Measurements from ENCODE around the gene TEX22. TPM values are rescaled to one million over a fixed set of nuclear protein-coding genes. Genes with fewer than 3 reads are reported as not detected.

The TEX22 gene
- total RNA-seq, 1 experiment from 2014 or later, result 0.29 TPM

- no peak overlapping the region for H3K4me3 ChIP-seq (ENCODE audit: low read length)
- H3K9ac ChIP-seq (ENCODE audit: low read length), result no peak overlapping the region
- H3K27me3 ChIP-seq (ENCODE audit: low read length), result no peaks in the 10 kb centered on the region
- no peak for ATAC-seq
- POLR2A ChIA-PET (ENCODE audit: unreplicated experiment), result no interaction called here
- CTCF ChIA-PET, result no interaction called here
- no peak overlapping the region for H2AFZ ChIP-seq (ENCODE audit: low read length)
- no peaks in the 10 kb centered on the region for H3K9me2 ChIP-seq (replicated peaks; ENCODE audit: low read length)
- intact Hi-C loops (cut with micrococcal nuclease), result no loop called here
- H4K20me1 ChIP-seq (ENCODE audit: low read length), result no peaks in the 10 kb centered on the region
- H3F3A ChIP-seq (ENCODE audit: low read length, unreplicated experiment), result no peaks in the 10 kb centered on the region
- H3K4me2 ChIP-seq (ENCODE audit: low read length), result no peak overlapping the region
- no peak overlapping the region for H3K27ac ChIP-seq (ENCODE audit: low read length)
- H3K4me1 ChIP-seq (ENCODE audit: insufficient read depth, low read length), result no peaks in the 10 kb centered on the region
- TF ChIP-seq EZH2phosphoT487 (IDR thresholded peaks at IDR 0.05; ENCODE audit: borderline replicate concordance, low read length) (no peak), EZH2 (IDR thresholded peaks at IDR 0.05; ENCODE audit: low read length, unreplicated experiment) (no peak)
- TF ChIP-seq, protein P1, sequence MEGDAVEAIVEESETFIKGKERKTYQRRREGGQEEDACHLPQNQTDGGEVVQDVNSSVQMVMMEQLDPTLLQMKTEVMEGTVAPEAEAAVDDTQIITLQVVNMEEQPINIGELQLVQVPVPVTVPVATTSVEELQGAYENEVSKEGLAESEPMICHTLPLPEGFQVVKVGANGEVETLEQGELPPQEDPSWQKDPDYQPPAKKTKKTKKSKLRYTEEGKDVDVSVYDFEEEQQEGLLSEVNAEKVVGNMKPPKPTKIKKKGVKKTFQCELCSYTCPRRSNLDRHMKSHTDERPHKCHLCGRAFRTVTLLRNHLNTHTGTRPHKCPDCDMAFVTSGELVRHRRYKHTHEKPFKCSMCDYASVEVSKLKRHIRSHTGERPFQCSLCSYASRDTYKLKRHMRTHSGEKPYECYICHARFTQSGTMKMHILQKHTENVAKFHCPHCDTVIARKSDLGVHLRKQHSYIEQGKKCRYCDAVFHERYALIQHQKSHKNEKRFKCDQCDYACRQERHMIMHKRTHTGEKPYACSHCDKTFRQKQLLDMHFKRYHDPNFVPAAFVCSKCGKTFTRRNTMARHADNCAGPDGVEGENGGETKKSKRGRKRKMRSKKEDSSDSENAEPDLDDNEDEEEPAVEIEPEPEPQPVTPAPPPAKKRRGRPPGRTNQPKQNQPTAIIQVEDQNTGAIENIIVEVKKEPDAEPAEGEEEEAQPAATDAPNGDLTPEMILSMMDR (conservative IDR thresholded peaks at IDR 0.05; ENCODE audit: low read depth, low read length), result no peak
- no TSS peak for BruUV-seq (replicated peaks)
- DNase-seq, result no peak
- no peaks in the 10 kb centered on the region for H3K36me3 ChIP-seq (ENCODE audit: low read depth, low read length)
- no peaks in the 10 kb centered on the region for H3K79me2 ChIP-seq (ENCODE audit: low read length)
- H3K9me3 ChIP-seq (ENCODE audit: low read length), result no peaks in the 10 kb centered on the region
Observed at GRCh38 chr14:105379946-105380345, 18.4 kb upstream of the TEX22 start.

- Histone ChIP-seq H3K79me2 (ENCODE audit: low read length) (no peaks in the 10 kb centered on the region), H2AFZ (ENCODE audit: low read length) (no peak overlapping the region), H3K9ac (ENCODE audit: low read length) (no peak overlapping the region), H3K4me2 (ENCODE audit: low read length) (no peak overlapping the region), H3K27me3 (ENCODE audit: low read length) (no peaks in the 10 kb centered on the region), H3K27ac (ENCODE audit: low read length) (no peak overlapping the region), H4K20me1 (ENCODE audit: low read length) (no peaks in the 10 kb centered on the region), H3K9me2 (replicated peaks; ENCODE audit: low read length) (no peaks in the 10 kb centered on the region), H3F3A (ENCODE audit: low read length, unreplicated experiment) (no peaks in the 10 kb centered on the region), H3K36me3 (ENCODE audit: low read depth, low read length) (no peaks in the 10 kb centered on the region), H3K9me3 (ENCODE audit: low read length) (no peaks in the 10 kb centered on the region), H3K4me1 (ENCODE audit: insufficient read depth, low read length) (no peaks in the 10 kb centered on the region), H3K4me3 (ENCODE audit: low read length) (no peak overlapping the region)
- no TSS peak for BruUV-seq (replicated peaks)
- ATAC-seq (no peak), DNase-seq (no peak)
- no peak for TF ChIP-seq EZH2 (IDR thresholded peaks at IDR 0.05; ENCODE audit: low read length, unreplicated experiment)
- CTCF ChIA-PET, result no interaction called here
- POLR2A ChIA-PET (ENCODE audit: unreplicated experiment), result no interaction called here
- intact Hi-C loops (cut with micrococcal nuclease), result no loop called here
Observed at GRCh38 chr14:105380756-105381155, 17.6 kb upstream of the TEX22 start.

DNA sequence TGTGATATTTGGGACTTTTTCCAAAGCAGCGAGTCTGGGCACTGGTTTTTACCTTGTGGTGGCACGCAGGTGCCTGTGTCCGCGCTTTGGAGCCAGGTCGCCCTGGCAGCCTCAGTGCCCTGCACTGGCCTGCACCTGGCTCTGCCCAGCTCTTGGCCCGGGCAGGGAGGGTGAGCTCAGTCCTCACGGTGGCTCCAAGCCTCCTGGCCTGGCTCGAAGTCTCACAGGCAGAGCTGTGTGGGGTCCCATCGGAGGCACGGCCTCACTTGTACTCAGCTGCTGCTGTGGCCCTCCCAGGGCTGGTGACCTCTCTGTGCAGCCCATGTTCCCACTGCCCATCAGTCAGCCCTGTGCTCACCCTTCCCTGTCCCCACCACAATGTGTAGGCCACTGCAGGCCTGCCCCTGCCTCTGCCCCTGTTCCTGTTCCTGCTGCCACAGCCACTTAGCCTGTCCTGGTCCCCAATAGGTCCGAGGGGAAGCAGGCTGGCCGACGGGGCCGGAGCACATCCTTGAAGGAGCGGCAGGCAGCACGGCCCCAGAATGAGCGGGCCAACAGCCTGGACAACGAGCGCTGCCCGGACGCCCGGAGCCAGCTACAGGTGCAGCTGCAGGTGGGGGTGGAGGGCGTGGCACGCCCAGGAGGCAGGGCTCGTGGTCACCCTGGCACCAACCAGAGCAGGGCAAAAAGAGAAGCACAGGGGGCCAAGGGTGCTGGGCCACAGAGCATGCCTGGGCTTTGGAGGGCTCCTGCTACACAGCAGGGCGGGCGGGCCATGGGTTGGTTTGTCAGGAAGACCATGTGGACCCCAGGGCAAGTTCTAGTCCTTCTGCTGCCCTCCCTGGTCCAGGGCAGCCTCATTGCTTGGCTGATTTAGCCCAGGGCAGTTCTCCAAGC lies 16.6 kb upstream of the TEX22 start:
- intact Hi-C loops (cut with micrococcal nuclease), result no loop called here
- H3K27me3 ChIP-seq (ENCODE audit: low read length), result no peaks in the 10 kb centered on the region
- no peaks in the 10 kb centered on the region for H3F3A ChIP-seq (ENCODE audit: low read length, unreplicated experiment)
- no peak overlapping the region for H3K27ac ChIP-seq (ENCODE audit: low read length)
- BruUV-seq (replicated peaks), result no TSS peak
- no peak for DNase-seq
- no peak overlapping the region for H3K9ac ChIP-seq (ENCODE audit: low read length)
- H3K9me3 ChIP-seq (ENCODE audit: low read length), result no peaks in the 10 kb centered on the region
- H4K20me1 ChIP-seq (ENCODE audit: low read length), result no peaks in the 10 kb centered on the region
- H3K4me2 ChIP-seq (ENCODE audit: low read length), result no peak overlapping the region
- no peaks in the 10 kb centered on the region for H3K79me2 ChIP-seq (ENCODE audit: low read length)
- H3K4me1 ChIP-seq (ENCODE audit: insufficient read depth, low read length), result no peaks in the 10 kb centered on the region
- H3K36me3 ChIP-seq (ENCODE audit: low read depth, low read length), result no peaks in the 10 kb centered on the region
- TF ChIP-seq EZH2 (IDR thresholded peaks at IDR 0.05; ENCODE audit: low read length, unreplicated experiment) (no peak), EZH2phosphoT487 (IDR thresholded peaks at IDR 0.05; ENCODE audit: borderline replicate concordance, low read length) (no peak)
- TF ChIP-seq, protein P1 (conservative IDR thresholded peaks at IDR 0.05; ENCODE audit: low read depth, low read length), result no peak
- H3K4me3 ChIP-seq (ENCODE audit: low read length), result no peak overlapping the region
- CTCF ChIA-PET, result no interaction called here
- POLR2A ChIA-PET (ENCODE audit: unreplicated experiment), result no interaction called here
- no peak for ATAC-seq
- H3K9me2 ChIP-seq (replicated peaks; ENCODE audit: low read length), result no peaks in the 10 kb centered on the region
- H2AFZ ChIP-seq (ENCODE audit: low read length), result no peak overlapping the region
